GM04504 (cell line): Measurements from ENCODE around the gene S100A11.

Experiments
- DNase-seq: peaks from one replicate; pipeline ENCODE4 v3.0.0-alpha.2; 2012; ENCODE audit warnings: low read depth

S100A11 gene

GRCh38 chr1:151984313-151984956 is 52.4 kb downstream of the S100A11 start:
- DNase-seq = no peak
